ENCODE data around the gene ATP6V0E1.

Gene ATP6V0E1

DNA sequence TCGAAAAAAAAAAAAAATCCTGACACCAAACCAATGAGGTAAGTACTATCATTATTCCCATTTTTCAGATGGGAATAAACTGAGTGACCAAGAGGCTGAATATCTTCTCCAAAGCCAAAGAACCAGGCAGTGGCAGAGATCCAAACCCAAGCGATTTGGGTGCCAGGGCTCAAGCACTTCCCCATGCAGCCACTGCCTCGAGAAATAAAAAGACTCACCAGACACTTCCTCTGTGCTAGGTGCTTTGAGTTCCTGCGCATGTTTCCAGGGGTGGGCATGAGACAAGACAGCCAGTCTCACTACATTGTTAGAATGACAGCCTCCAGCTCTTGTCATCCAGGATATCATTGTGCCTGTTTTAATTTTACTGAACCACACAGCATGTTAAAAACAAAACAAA lies 26.6 kb upstream of the ATP6V0E1 start:
- DNase-seq (ENCODE audit: low read depth): no peak

DNA sequence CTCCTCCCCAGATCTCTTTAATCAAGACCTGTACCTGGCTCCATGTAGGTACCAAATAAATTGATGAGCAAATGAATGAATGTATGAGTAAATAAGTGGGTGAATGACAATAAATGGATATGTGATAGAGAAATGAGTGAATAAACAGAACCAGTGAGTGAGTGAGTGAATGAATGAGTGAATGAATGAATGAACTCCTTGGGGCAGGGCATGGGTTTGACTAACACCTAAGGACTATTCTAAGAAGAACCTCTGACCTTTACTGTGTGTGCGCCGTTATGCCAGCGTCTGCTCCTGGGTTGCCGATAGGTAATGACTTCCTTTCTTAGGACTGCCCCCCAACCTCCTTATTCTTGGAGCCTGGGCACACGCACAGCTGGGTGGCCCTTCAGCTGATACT lies 26.1 kb upstream of the ATP6V0E1 start:
- DNase-seq (ENCODE audit: low read depth): no peak

DNA sequence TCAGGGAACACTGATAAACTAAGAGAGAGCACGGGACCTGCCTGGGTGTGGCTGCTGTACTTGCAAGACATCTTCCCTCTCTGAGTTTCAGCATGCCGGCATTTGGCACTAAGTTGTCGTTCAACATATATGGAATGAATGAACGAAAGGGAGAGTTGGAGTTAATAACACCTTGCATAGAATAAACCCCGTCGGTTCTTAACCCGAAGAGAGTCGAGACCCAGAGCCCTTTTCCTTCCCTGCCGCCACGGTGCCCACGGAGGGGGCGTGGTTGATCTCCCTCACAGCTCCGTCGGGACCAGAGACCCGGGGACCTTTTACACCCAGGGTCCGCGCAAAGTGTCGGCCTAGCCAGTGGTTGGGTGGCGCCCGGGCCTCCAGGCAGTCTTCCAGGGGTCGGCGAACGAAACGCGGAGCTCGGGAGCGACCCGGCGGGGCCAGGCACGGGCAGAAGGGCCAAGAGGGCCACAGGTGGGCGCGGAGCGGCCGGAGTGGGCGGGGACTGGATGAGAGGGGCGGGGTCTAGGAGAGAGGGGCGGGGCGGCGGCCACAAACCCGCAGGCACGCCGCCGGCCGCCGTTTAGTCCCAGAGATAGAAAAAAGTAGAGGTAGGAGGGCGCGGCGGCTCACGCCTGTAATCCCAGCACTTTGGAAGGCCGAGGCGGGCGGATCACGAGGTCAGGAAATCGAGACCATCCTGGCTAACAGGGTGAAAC lies 25.1 kb upstream of the ATP6V0E1 start:
- no peak for DNase-seq (ENCODE audit: low read depth)

DNA sequence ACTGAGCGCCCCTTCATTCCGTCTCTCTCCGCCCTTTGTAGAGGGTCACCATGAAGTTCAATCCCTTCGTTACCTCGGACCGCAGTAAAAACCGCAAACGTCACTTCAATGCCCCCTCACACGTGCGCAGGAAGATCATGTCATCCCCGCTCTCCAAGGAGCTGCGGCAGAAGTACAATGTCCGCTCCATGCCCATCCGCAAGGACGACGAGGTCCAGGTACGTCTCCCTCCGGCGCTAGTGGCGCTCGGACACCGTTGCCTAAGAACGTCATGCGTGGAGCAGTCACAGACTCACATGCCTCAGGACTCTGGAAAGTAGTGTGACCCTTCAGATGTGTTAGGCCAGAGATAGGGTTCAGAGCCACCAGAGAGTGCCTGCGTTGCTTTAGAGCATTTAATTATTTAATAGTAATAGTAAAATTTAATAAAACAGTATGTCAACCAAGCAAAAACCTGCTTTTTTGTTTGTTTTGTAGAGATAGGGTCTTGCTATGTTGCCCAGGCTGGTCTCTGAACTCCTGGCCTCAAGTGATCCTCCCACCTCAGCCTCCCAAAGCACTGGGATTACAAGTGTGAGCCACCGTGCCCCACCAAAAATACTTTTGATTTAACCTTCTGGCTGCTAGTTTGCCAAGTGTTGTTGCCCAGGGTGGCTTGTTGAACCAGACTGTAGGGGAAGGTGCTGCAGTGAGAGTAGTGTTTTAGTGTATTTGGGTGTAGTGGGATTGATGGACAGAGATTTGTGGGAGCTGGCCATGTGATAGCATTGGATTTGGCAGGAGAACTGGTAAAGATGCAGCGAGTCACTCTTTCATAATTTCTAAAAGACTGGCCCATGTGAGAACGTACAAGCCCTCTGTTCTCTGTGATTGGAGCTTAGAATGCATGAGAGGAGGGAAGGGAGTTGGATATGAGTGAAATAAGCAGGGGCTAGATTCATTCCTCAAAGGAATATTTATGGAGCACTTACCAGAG lies 23.5 kb upstream of the ATP6V0E1 start:
- no peak for DNase-seq (ENCODE audit: low read depth)

DNA sequence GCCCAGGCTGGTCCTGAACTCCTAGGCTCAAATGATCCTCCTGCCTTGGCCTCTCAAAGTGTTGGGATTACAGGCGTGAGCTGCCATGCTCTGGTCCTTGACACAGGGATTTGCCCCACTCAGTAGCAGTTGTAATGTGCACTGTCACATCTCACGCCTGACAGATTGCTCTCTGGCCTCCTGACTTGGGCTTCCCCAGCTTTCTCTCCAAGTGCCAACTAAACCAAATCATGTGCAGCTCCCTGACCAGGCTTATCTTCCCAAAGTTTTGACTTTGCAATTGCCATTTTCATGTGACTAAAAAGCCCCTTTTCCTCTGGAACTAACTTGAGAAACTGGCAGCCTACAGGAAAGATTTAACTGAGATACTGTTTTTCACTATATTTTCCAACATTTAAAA lies 13.7 kb upstream of the ATP6V0E1 start:
- no peak for DNase-seq (ENCODE audit: low read depth)

DNA sequence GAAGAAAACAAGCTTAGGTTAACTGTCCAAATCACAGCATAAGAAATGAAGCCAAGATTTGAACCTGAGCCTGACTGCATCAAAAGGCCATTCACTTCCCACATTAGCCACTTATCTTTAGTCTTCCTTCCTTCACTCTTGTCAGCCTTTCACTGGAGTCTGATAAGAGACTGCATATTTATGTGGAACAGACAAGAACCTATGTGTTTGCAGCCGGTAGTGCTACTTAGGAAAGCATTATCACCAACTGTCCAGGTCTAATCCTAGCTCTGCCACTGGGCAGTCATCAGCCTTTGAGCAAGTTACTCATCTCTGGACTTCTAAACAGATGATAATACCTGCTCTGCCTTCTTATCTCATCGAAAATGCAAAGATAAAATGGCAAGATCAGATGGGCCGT lies 12.1 kb upstream of the ATP6V0E1 start:
- no peak for DNase-seq (ENCODE audit: low read depth)

DNA sequence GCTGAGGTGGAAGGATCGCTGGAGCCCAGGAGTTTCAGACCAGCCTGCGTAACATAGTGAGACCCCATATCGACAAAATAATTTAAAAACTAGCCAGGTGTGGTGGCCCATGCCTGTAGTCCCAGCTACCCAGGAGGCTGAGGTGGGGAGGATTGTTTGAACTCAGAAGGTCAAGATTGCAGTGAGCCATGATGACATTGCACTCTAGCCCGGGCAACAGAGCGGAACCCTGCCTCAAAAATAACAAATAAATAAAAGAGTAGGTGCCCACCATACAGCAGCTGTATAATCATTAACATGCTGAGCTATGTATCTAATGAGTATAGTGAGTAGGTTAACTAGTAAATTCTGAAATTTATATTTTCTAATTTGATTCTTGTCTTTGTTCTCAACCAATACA lies 11.0 kb upstream of the ATP6V0E1 start:
- DNase-seq (ENCODE audit: low read depth): no peak

DNA sequence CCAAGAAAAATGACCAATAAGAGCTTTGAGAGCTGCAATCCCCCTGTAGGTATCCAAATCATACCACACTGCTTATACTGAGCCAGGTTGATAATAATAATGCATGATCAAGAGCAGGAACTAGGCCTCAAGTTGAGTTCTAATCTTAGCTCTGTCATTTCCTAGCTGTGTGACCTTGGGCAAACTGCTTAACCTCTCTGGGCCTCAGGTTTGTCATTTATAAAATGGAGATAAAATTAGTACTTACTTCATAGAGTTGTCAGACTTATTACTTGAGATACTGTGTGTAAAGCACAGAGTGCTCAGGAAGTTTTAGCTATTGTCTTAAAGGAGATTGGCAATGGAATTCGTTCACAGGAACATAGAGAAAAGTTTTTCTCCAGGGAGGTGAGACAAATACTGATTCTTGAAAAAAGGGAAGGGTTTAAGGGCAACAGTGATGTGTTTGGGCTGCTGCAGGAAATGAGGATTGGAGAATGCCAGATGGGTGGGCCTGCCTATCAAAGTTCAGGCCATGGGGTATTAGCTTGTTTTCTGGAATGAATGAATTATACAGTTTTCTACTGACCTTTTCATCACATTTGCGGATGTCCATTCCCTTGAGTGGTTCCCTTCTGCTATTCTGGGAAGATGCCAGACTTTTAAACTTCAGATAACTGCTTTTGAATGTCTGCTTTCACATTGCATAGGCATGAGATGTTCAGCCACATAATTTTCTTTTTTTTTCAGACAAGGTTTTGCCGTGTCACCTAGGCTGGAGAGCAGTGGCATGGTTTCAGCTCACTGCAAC lies 10.2 kb upstream of the ATP6V0E1 start:
- no peak for DNase-seq (ENCODE audit: low read depth)

DNA sequence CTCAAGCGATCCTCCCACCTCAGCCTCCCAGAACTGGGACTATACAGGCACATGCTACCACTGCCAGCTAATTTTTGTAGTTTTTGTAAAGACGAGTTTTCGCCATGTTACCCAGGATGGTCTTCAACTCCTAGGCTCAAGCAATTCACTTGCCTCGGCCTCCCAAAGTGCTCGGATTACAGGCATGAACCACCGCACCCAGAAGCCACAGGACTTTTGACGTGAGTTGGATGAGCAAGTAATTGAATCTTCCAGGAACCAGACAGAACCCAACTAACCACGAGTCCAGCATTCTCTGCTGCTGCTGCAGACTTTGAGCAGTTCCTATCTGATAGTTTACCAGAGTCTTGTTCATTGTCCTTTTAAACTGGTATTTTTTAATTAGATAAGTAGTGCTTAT lies 9.6 kb upstream of the ATP6V0E1 start:
- no peak for DNase-seq (ENCODE audit: low read depth)

DNA sequence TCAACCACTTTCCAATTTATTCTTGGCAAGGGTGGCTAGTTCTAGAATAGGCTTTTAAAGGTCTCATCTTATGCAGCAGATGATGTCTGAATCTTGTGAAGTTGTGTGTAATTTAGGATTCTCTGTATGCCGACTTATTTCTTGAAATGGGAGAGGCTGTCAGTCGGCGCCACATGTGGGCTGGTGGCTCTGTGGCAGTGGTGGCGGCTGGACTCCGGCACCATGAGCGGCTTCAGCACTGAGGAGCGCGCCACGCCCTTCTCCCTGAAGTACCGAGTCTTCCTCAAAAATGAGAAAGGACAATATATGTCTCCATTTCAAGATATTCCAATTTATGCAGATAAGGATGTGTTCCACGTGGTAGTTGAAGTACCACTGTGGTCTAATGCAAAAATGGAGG lies 8.3 kb upstream of the ATP6V0E1 start:
- no peak for DNase-seq (ENCODE audit: low read depth)

DNA sequence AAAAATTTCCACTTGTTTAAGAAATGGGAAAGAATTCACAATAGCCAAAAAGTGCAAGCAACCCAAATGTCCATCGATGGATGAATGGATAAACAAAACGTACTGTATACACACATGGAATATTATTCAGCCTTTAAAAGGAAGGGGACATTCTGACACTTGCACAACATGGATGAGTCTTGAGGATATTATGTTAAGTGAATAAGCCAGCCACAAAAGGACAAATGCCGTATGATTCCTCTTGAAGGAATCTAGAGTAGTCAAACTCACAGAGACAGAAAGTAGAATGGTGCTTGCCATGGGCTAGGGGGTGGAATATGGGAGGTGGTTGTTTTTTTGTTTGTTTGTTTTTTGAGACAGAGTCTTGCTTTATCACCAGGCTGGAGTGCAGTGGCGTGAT lies 3.8 kb upstream of the ATP6V0E1 start:
- no peak for DNase-seq (ENCODE audit: low read depth)

DNA sequence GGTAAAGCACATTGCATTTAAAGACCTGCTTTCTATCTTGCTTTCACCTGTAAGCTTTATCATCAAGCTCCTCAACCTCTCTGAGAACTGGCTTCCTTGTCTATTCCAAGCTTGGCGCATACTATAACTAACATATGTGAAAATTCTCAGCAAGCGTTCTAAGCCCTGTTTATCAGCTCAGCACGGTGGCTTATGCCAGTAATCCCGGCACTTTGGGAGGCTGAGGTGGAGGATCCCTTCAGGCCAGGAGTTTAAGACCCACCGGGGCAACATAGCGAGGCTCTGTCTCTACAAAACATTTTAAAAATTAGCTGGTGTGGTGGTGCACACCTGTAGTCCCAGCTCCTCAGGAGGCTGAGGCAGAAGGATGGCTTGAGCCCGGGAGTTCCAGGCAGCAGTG lies 1.6 kb upstream of the ATP6V0E1 start:
- no peak for DNase-seq (ENCODE audit: low read depth)

DNA sequence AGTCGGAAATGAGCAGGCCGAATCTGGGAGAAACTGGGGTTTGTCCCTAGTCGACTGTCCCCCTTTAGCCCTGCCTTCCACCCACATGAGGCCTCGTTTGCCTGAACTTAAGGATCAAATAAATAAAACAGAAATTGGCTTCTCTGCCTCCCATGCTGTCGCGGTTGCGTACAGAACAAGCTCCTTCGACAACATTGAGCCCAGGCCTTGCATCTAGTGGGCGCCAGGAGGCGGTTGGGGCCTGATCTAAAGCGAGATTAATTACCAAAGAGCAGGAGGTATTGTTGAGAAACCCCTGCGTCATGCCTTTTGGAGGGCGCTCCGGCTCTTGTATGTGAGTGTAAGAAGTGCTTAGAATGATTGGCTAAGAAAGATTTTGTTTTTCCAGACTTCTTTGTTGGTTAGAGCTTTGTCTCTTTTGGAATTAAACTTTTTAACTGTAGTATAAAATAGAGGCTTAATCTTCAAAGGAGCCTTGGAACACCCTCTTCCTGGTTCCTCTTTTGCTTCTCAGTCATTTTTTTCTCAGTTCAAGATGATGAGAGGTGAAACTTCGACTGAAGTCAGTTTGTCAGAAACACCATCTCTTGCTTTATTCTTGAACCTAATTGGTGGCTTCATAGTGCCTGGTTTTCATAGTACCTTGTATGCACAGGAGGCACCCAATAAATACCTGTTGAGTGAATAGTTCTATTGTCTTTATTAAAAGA lies 828 bp downstream of the ATP6V0E1 start:
- peak; percentile 31 for DNase-seq (ENCODE audit: low read depth)

DNA sequence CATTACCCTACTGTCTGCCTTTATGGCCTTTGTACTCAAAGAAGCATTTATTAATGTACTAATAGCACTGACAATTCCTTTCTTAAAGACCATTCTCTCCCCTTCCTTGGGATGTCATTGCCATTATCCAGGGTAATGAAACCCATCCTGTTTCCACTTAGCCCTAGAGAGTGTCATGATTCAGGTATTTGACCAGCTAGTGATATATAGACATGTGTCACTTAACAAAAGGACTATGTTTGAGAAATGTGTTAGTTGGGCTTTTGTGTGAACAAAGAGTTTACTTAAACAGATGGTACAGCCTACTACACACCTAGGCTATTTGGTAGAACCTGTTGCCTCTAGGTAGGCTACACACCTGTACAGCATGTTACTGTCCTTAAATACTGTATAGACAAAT lies 2.0 kb downstream of the ATP6V0E1 start:
- no peak for DNase-seq (ENCODE audit: low read depth)

DNA sequence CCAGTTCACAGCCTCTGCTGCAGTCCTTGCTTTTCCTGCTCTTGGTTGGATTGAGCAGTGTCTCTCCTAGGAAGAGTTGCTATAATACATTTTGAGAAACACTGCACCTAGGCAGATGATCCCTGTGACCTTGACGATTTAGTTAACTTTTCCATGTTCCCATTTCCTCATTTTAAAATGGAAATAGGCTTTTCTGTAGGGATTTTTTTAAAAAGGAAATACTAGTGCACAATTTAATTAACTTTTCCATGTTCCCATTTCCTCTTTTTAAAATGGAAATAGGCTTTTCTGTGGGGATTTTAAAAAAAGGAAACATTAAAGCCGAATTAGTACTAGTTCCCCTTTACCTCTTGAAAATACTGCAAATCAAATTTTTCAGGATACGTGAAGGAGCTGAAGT lies 4.7 kb downstream of the ATP6V0E1 start:
- no peak for DNase-seq (ENCODE audit: low read depth)

DNA sequence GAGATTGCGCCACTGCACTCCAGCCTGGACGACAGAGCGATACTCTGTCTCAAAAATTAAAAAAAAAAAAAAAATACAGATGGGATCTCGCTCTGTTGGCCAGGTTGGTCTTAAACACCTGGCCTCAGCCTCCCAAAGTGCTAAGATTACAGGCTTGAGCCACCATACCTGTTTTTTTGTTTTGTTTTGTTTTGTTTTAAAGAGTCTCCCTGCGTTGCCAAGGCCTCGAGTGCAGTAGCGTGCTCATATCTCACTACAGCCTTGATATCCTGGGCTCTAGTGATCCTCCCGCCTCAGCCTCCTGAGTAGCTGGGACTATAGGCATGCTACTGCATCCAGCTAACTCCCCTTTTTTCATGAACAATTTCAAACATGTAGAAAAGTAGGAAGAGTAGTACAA lies 7.2 kb downstream of the ATP6V0E1 start:
- DNase-seq (ENCODE audit: low read depth): no peak

DNA sequence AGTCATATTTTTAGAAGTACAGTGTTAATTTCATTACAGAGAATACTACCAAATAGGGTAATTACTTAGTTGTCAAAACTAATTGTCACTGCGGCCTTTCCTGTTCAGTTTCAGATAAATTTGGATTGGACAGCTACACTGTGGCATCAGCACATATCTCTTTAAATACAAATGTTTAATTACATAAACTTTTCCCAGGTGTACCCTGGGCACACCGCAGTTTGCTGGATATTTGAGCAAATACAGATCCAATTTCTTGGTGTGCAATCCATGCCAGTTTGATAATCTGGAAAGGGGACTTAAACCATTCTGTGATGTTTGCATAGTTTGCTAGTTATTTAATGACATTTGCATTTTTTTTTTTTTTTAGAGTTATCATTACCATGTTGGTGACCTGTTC lies 10.8 kb downstream of the ATP6V0E1 start:
- DNase-seq (ENCODE audit: low read depth): no peak

DNA sequence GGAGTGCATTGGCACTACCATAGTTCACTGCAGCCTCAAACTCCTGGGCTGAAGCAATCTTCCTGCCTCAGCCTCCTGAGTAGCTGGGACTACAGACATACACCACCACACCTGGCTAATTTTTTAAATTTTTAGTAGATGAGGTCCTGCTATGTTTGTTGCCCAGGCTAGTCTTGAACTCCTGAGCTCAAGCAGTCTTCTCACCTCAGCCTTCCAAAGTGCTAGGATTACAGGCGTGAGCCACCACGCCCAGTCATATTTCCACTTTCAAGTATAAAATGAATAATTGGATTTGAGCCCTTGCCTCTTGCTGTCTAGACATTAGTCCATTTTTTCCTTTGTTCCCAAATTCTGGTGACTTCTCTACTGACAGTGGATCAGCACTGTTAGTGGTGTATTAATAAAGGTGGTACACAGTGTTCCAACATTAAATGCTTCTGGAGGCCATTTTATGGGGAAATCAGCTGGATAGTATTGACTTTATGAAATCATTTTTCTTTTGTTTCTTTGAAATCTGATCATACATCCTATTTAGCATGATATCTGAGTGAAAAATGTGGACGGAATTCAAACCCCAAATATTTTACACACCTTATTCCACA lies 15.9 kb downstream of the ATP6V0E1 start:
- DNase-seq (ENCODE audit: low read depth): no peak

DNA sequence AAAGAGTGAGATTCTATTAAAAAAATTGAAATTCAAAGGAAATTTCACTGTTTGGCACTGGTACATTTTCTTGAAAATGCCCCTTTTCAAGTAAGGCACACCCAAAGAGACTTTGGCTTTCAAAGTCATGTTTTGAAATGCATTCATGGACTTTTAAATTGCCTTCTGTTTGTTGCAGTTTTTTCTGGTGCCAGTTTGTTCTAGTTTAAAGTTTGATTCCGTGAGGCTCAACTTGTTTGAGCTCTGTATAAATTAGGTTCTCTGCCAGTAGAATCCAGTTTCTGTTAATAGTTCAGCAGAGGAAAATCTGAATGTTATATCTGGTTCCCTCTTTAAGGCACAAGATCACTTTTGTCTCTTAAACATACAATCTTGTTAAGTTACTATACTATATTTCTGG lies 16.4 kb downstream of the ATP6V0E1 start:
- no peak for DNase-seq (ENCODE audit: low read depth)

DNA sequence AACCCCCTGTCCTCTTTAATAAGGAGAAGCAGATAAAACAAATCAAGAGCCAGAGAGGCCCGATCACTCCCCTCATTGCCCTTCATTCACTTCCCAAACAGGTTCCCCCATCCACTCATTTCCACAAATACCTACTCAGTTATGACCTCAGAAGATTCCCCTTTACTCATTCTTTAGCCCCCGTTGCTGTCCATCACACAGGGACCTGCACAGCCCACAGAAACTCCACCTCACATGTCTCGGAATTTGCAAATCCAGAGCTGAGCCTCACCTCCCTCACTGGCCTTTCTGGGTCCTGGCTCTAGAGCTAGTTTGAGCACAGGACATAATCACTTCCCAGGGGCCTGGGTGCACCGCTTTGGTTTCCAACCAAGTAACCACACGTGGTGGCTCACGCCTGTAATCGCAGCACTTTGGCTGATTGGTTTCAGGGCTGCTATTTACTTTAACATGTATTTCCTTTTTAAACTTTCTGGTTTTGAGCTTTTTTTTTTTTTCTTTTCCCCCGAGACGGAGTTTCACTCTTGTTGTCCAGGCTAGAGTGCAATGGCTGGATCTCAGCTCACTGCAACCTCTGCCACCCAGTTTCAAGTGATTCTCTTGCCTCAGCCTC lies 17.8 kb downstream of the ATP6V0E1 start:
- DNase-seq (ENCODE audit: low read depth): no peak

DNA sequence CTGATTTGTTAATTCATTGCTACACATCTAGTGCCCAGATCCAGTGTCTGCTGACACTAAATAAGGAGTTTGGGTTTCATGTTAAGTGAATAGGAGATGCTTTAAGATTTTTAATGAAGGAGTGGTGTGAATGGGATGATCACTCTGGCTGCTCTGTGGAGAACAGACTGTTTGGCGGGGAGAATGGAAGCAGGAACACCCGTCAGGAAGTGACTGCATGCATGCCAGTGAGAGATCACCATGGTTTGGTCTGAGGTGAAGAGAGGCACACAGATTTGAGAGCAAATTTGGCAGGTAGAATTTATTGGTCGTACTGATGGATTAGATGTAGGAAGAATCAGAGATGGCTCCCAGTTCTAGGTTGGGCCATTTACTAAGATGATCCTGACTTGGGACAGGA lies 19.8 kb downstream of the ATP6V0E1 start:
- DNase-seq (ENCODE audit: low read depth): no peak

Measured in HS-27A (cell line).